K562 (cell line): ENCODE results near the gene PDLIM5. TPM values are rescaled to one million over a fixed set of nuclear protein-coding genes. Genes with fewer than 3 reads are reported as not detected.

Experiments
- YY1 ChIP-seq, 3 experiments: IDR thresholded peaks; 2 replicates each; pipeline ENCODE4 v1.6.1; 2011; ENCODE audit warnings: low read length in 2 of 3, mild to moderate bottlenecking in 2 of 3, moderate library complexity in 2 of 3, borderline replicate concordance in 1 of 3, control low read depth in 1 of 3, low read depth in 1 of 3; ENCODE audit not compliant: insufficient read depth in 3 of 3, insufficient replicate concordance in 2 of 3, control insufficient read depth in 1 of 3, insufficient read length in 1 of 3; ENCODE audit errors: extremely low read depth in 1 of 3
- ZBTB40 ChIP-seq, 2 experiments: fragments of 450-650 bp in 1 of 2; sonication (generic) in 1 of 2; formaldehyde crosslinking in 1 of 2; IDR thresholded peaks; 2 replicates each; pipeline versions ENCODE4 v1.7.1 to v1.9.0; 2016 to 2022; ENCODE audit warnings: inconsistent platforms in 1 of 2, mild to moderate bottlenecking in 1 of 2, missing genetic modification reagents in 1 of 2
- polyA plus RNA-seq, 8 experiments: library from polyadenylated mRNA; depleted of rRNA in 4 of 8; stranded (reverse) in 5 of 8; unstranded in 3 of 8; fragments of >200 nt; fragmentation: Nextera tagmentation in 2 of 8; fragmentation: Illumina TruSeq in 1 of 8; extraction: Ambion mirVana in 2 of 8; extraction: Trizol in 1 of 8; gene quantifications; 2 replicates each; pipeline versions ENCODE4 v1.2.1 to v1.2.3, GENCODE V29; 2011 to 2014; ENCODE audit warnings: inconsistent platforms in 1 of 8, missing spikeins in 1 of 8
- total RNA-seq, 7 experiments: library from RNA; depleted of rRNA in 6 of 7; stranded (reverse); fragments of >200 nt in 6 of 7; fragmentation: Illumina TruSeq in 2 of 7; extraction: Trizol in 2 of 7; gene quantifications; 2 replicates each; pipeline versions ENCODE4 v1.2.1 to v1.2.3, GENCODE V29; 2011 to 2021; ENCODE audit warnings: low replicate concordance in 1 of 7

Gene PDLIM5
- total and polyA plus RNA-seq, 9 of the 15 experiments (the other 6 are each of a cell fraction or from before 2014, with no cell fraction given), result 36.9 to 127 (median 62.5) TPM

- TF ChIP-seq ZBTB40 (IDR thresholded peaks at IDR 0.05) (no peak), ZBTB40 (CRISPR knock-in tag; IDR thresholded peaks at IDR 0.05) (no peak), YY1 (IDR thresholded peaks at IDR 0.05; ENCODE audit: borderline replicate concordance in 1 of 3, control insufficient read depth in 1 of 3, extremely low read depth in 1 of 3, insufficient read depth in 3 of 3, insufficient read length in 1 of 3, insufficient replicate concordance in 2 of 3, low read depth in 1 of 3, low read length in 2 of 3) (no peak)
Measured at GRCh38 chr4:94536649-94537469, 85.1 kb downstream of the PDLIM5 start (continued).
